ENCODE data around the gene TIPARP. TPM values are rescaled to one million over a fixed set of nuclear protein-coding genes. Genes with fewer than 3 reads are reported as not detected.
"Not testable (repeated sequence)": the region's sequence is repeated elsewhere in the genome, so short reads cannot be mapped to it uniquely, and the experiment has no call there.

Gene TIPARP
- total RNA-seq, 1 donor from 2014 or later = 58.0 TPM

DNA sequence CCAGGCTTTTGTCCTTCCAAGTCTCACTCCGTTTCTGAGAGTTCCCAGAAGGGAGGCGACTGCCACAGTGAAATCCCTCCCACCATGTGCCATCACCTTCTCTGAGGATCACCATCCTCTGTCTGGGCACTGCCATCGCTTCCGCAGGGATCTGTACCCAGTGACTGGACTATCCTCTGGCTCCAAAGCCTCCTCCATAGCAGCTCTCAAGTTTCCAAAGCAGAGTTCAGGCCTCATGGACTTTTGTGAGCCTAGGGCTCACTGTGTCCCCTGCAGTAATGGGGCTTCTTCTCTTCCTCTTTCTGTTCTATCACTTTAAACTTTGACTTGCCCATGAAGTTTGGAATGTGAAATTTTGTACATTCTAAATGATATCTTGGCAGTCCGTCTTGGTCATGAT lies 63.9 kb downstream of the TIPARP start:
- DNase-seq = no peak
- no peak for ATAC-seq
- intact Hi-C loops (cut with DNase I) = no loop called here
- no peaks in the 10 kb centered on the region for H3K4me1 ChIP-seq
- no peaks in the 10 kb centered on the region for H3K9me3 ChIP-seq
- TF ChIP-seq, protein P1, sequence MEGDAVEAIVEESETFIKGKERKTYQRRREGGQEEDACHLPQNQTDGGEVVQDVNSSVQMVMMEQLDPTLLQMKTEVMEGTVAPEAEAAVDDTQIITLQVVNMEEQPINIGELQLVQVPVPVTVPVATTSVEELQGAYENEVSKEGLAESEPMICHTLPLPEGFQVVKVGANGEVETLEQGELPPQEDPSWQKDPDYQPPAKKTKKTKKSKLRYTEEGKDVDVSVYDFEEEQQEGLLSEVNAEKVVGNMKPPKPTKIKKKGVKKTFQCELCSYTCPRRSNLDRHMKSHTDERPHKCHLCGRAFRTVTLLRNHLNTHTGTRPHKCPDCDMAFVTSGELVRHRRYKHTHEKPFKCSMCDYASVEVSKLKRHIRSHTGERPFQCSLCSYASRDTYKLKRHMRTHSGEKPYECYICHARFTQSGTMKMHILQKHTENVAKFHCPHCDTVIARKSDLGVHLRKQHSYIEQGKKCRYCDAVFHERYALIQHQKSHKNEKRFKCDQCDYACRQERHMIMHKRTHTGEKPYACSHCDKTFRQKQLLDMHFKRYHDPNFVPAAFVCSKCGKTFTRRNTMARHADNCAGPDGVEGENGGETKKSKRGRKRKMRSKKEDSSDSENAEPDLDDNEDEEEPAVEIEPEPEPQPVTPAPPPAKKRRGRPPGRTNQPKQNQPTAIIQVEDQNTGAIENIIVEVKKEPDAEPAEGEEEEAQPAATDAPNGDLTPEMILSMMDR (IDR thresholded peaks at IDR 0.05) = no peak
- no peaks in the 10 kb centered on the region for H3K36me3 ChIP-seq
- H3K4me3 ChIP-seq = no peak overlapping the region
- no peak overlapping the region for H3K27ac ChIP-seq
- H3K27me3 ChIP-seq (ENCODE audit: low read depth) = no peaks in the 10 kb centered on the region

DNA sequence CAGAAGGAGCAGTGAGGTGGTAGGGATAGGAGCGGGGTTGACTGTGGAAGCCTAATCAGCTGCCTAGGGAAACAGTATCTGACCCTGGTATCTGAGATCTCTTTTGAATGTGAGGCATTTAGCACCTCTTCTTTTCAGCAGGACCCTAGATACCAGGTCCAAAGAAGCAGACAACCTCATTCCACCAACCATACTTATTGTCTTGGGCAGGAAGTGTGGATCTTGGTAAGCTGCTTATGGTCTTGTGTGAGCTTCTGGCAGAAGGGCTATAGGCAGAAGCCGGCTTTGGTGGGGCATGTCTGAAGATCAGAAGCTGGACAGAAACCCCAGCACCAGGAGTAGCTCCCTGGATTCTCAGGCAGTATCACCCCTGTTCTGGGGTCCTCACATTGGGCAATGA lies 65.6 kb downstream of the TIPARP start:
- Histone ChIP-seq H3K4me1 (no peaks in the 10 kb centered on the region), H3K4me3 (no peak overlapping the region), H3K9me3 (no peaks in the 10 kb centered on the region), H3K27me3 (ENCODE audit: low read depth) (no peaks in the 10 kb centered on the region), H3K27ac (no peak overlapping the region), H3K36me3 (no peaks in the 10 kb centered on the region)
- TF ChIP-seq, protein P1 (IDR thresholded peaks at IDR 0.05) = no peak
- DNase-seq (no peak), ATAC-seq (no peak)
- intact Hi-C loops (cut with DNase I) = no loop called here

DNA sequence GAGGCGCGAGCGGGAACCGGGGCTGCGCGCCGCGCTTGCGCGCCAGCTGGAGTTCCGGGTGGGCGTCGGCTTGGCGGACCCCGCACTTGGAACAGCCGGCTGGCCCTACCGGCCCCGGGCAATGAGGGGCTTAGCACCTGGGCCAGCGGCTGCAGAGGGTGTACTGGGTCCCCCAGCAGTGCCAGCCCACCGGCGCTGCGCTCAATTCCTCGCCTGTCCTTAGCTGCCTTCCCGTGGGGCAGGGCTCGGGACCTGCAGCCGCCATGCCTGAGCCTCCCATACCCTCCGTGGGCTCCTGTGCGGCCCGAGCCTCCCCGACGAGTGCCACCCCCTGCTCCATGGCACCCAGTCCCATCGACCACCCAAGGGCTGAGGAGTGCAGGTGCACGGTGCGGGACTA lies 66.2 kb downstream of the TIPARP start:
- H3K4me1 ChIP-seq; ATAC-seq; DNase-seq; H3K9me3 ChIP-seq; intact Hi-C loops (cut with DNase I); H3K36me3 ChIP-seq; H3K27ac ChIP-seq; H3K27me3 ChIP-seq (ENCODE audit: low read depth); H3K4me3 ChIP-seq: not testable (repeated sequence)

DNA sequence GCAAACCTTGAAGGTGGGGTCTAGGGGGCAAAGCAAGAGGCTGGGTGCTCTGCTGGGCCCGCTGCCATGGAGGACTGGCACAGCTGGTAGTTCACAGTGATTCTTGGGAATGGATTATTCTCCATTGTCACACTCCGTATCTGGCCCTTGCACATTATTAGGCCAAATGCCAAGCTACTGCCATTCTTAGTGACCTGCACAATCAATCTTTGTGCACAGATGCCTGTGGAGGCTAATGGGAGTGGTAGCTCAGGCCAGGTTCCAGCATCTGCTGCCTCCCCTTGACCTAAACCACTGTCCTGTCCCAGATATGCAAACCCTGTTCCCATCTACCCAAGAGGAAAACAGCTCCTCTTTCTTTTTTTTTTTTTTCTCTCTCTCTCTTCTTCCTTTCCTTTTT lies 67.5 kb downstream of the TIPARP start:
- ATAC-seq = no peak

DNA sequence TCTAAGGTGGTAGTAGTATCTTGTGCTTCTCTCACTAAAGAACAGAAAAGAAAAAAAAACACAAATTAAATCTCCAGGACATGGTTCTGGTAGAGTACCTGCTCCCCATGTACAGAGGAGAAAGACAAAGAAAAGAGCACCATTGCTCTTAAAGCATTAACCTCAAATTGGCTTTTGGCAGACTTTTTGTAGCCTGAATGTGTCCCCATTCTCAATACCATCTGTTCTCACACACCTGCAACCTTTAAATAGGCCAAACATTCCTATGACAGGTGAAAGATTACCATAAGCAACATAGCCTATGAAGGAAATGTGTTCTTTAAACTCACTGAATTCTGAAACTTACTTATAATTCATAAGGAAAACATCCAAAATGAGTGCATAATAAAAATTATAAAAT lies 68.0 kb downstream of the TIPARP start:
- no peak for DNase-seq
- no peak overlapping the region for H3K4me3 ChIP-seq
- ATAC-seq = no peak
- TF ChIP-seq, protein P1 (IDR thresholded peaks at IDR 0.05) = no peak
- H3K36me3 ChIP-seq = no peaks in the 10 kb centered on the region
- H3K9me3 ChIP-seq = peaks cover 6% of the 10 kb centered on the region
- intact Hi-C loops (cut with DNase I) = no loop called here
- no peaks in the 10 kb centered on the region for H3K4me1 ChIP-seq
- H3K27ac ChIP-seq = no peak overlapping the region
- H3K27me3 ChIP-seq (ENCODE audit: low read depth) = no peaks in the 10 kb centered on the region

More for the DNA sequence above, 67.5 kb downstream of the TIPARP start:
- no peak overlapping the region for H3K4me3 ChIP-seq
- no peaks in the 10 kb centered on the region for H3K36me3 ChIP-seq
- TF ChIP-seq, protein P1 (IDR thresholded peaks at IDR 0.05) = no peak
- no peaks in the 10 kb centered on the region for H3K4me1 ChIP-seq
- no peak overlapping the region for H3K27ac ChIP-seq
- H3K9me3 ChIP-seq = peaks cover 5% of the 10 kb centered on the region
- intact Hi-C loops (cut with DNase I) = no loop called here
- H3K27me3 ChIP-seq (ENCODE audit: low read depth) = no peaks in the 10 kb centered on the region
- no peak for DNase-seq

DNA sequence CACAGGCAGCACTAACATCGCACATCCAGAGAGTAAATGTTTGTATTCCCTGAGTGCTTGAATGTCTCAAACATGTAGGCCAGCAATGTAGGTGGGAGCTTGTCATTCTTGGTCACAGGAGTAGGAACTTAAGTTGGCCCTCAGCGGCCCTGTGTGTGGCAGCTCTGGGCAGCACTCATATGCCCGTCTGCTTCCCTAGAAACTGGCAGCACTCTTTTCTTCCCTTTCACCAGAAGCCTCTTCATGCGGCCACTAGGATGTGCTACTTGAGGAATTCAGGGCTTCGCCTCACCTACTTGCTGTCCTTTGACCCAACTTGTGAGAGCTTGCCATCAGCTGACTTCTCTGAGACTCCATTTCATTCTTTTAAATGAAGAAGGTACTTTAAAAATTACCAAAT lies 69.5 kb downstream of the TIPARP start:
- peaks cover 6% of the 10 kb centered on the region for H3K9me3 ChIP-seq
- H3K36me3 ChIP-seq = no peaks in the 10 kb centered on the region
- no peaks in the 10 kb centered on the region for H3K4me1 ChIP-seq
- peak; percentile 34 to 69 for ATAC-seq
- no peaks in the 10 kb centered on the region for H3K27me3 ChIP-seq (ENCODE audit: low read depth)
- no peak overlapping the region for H3K4me3 ChIP-seq
- intact Hi-C loops (cut with DNase I) = no loop called here
- TF ChIP-seq, protein P1 (IDR thresholded peaks at IDR 0.05) = no peak
- no peak overlapping the region for H3K27ac ChIP-seq
- no peak for DNase-seq

Data from lower lobe of right lung (tissue), 2 donors.